Natural killer cell (primary cell): ENCODE data around the gene SLC22A12. TPM values are rescaled to one million over a fixed set of nuclear protein-coding genes. Genes with fewer than 3 reads are reported as not detected.

Experiments used
- ATAC-seq, 3 donors: fragments of 150-1000 bp in 2 of 3; fragments of 200-7000 bp in 1 of 3; cut with Tn5 transposase; 1 replicate in 1 of 3; 2 replicates in 2 of 3; pipeline ENCODE4 v1.10.0; 2021; ENCODE audit warnings: mild to moderate bottlenecking in 2 of 3, moderate library complexity in 2 of 3
- DNase-seq, 2 donors: peaks; one replicate each; pipeline versions ENCODE4 v3.0.0 to v3.0.0-alpha.2; 2013 to 2021; ENCODE audit warnings: mixed read lengths in 1 of 2
- H3K27ac ChIP-seq: one replicate; pipeline ENCODE4 v1.5.1; 2013; ENCODE audit warnings: mild to moderate bottlenecking, low read length
- H3K27me3 ChIP-seq: one replicate; pipeline ENCODE4 v1.6.1; 2013; ENCODE audit warnings: low read length; ENCODE audit not compliant: control insufficient read depth, insufficient read depth
- H3K36me3 ChIP-seq: one replicate; pipeline ENCODE4 v1.6.1; 2013; ENCODE audit warnings: low read length; ENCODE audit not compliant: control insufficient read depth, insufficient read depth
- H3K4me1 ChIP-seq: one replicate; pipeline ENCODE4 v1.6.1; 2013; ENCODE audit warnings: low read length; ENCODE audit not compliant: control insufficient read depth, insufficient read depth
- H3K4me3 ChIP-seq: one replicate; pipeline ENCODE4 v1.5.1; 2013; ENCODE audit warnings: low read length
- H3K9me3 ChIP-seq: one replicate; pipeline ENCODE4 v1.6.1; 2013; ENCODE audit warnings: low read length; ENCODE audit not compliant: control insufficient read depth, insufficient read depth
- H3K27ac Mint-ChIP-seq, 2 donors: one replicate each; pipeline ENCODE4 v1.8.0; 2022; ENCODE audit warnings: mild to moderate bottlenecking in 2 of 2, mixed read lengths in 2 of 2, moderate library complexity in 1 of 2
- H3K27me3 Mint-ChIP-seq, 2 donors: one replicate each; pipeline ENCODE4 v1.8.0; 2022; ENCODE audit warnings: low read depth in 2 of 2, mixed read lengths in 2 of 2
- H3K36me3 Mint-ChIP-seq: one replicate; pipeline ENCODE4 v1.8.0; 2022; ENCODE audit warnings: mixed read lengths
- H3K4me1 Mint-ChIP-seq, 2 donors: one replicate each; pipeline ENCODE4 v1.8.0; 2022; ENCODE audit warnings: mixed read lengths in 2 of 2
- H3K4me3 Mint-ChIP-seq: one replicate; pipeline ENCODE4 v1.8.0; 2022; ENCODE audit warnings: mild to moderate bottlenecking, moderate library complexity, mixed read lengths
- H3K9me3 Mint-ChIP-seq, 2 donors: one replicate each; pipeline ENCODE4 v1.8.0; 2022; ENCODE audit warnings: mixed read lengths in 2 of 2
- WGBS: methylation state at CpG from one replicate; pipeline ENCODE4 v1.1.7; 2013; ENCODE audit warnings: missing lambda C conversion rate; ENCODE audit not compliant: insufficient coverage; 5-methylcytosine and 5-hydroxymethylcytosine counted together
- intact Hi-C: fragments of 100-400 bp; cut with micrococcal nuclease; formaldehyde crosslinking; loops from one replicate; pipeline ENCODE4 v1.14.2; 2022
- total RNA-seq, 4 donors: library from RNA; stranded (reverse); fragments of 120-200 nt in 1 of 4; gene quantifications; one replicate each; pipeline versions ENCODE4 v1.2.3 to v1.2.4, GENCODE V29; 2013 to 2022
- TF ChIP-seq, protein P1 (sequence below): fragments of 200-600 bp; IDR thresholded peaks from one replicate; pipeline ENCODE4 v1.8.0; 2022; ENCODE audit warnings: antibody characterized with exemption

SLC22A12 gene
- total RNA-seq, 3 donors from 2014 or later (not counting 1 experiment from before 2014, with no cell fraction given): not detected

DNA sequence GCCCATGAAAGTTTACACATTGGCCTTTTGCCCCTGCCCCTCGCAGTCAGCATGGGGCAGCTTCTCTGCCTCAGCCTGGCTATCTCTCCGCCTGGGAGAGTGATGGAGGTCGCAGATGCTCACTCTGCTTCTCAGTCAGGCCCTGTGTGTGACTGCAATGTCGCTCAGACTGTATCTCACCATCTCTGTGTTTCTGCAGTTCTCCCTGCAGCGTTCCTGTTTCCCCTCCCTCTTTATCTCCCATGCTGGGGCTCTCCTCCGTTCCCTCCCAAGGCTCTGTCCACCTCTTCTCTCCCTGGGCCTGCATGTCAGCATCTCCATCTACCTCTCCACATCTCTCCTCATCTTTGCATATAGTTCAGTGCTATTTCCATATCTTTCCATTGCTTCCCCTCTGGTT is 38.1 kb downstream of the SLC22A12 start:
- DNase-seq (no peak), ATAC-seq (no peak)
- WGBS: 92% methylated on average over 6 of the region's 6 CpGs
- Histone ChIP-seq H3K9me3 (no peaks in the 10 kb centered on the region), H3K27ac (no peak overlapping the region), H3K4me3 (no peak overlapping the region), H3K27me3 (no peaks in the 10 kb centered on the region), H3K36me3 (no peaks in the 10 kb centered on the region), H3K4me1 (peaks cover 14% of the 10 kb centered on the region)
- intact Hi-C loops: no loop called here
- Mint-ChIP-seq H3K4me3 (no peak overlapping the region), H3K4me1 (peaks cover 11 to 22% of the 10 kb centered on the region in 2 donors), H3K9me3 (no peaks in the 10 kb centered on the region), H3K27ac (no peak overlapping the region), H3K36me3 (no peaks in the 10 kb centered on the region), H3K27me3 (no peaks in the 10 kb centered on the region)
- TF ChIP-seq, protein P1, sequence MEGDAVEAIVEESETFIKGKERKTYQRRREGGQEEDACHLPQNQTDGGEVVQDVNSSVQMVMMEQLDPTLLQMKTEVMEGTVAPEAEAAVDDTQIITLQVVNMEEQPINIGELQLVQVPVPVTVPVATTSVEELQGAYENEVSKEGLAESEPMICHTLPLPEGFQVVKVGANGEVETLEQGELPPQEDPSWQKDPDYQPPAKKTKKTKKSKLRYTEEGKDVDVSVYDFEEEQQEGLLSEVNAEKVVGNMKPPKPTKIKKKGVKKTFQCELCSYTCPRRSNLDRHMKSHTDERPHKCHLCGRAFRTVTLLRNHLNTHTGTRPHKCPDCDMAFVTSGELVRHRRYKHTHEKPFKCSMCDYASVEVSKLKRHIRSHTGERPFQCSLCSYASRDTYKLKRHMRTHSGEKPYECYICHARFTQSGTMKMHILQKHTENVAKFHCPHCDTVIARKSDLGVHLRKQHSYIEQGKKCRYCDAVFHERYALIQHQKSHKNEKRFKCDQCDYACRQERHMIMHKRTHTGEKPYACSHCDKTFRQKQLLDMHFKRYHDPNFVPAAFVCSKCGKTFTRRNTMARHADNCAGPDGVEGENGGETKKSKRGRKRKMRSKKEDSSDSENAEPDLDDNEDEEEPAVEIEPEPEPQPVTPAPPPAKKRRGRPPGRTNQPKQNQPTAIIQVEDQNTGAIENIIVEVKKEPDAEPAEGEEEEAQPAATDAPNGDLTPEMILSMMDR: no peak

DNA sequence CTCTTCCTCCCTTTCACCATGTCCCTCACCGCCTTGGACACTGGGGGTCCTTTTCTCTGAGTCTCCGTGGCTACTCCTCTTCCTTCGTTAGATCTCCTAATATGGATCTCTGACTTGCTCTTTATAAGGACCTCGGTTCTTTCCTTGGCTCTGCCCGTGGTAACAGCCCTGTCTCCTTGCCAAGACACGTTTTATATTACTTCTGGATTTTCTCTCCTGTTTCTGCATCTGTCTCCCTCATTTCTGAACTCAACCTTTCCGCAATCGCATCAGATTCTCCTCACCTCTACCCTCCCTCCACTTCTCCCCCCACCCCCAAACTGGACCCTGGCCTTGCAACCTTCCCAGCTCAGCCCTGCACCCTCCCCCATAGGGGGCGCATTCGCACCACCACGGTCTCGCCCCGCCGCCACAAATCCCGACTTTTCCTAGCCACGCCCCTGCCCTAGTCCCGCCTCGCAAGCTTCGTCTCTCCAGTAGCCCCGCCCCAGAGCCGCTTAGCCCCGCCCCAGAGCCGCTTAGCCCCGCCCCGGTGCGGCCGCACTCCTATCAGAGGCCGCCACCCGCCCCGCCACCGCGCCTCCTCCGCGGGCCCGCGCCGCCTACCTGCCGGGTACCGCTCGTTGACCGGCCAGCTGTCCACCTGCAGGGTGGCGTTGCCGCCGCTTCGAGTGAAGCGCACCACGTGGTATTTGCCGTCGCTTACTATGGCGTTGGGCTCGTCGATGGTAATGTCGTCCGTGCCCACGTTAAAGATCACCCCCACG is 39.0 kb downstream of the SLC22A12 start:
- no peaks in the 10 kb centered on the region for H3K9me3 Mint-ChIP-seq
- peaks cover 20 to 30% of the 10 kb centered on the region in 2 donors for H3K4me1 Mint-ChIP-seq
- DNase-seq: no peak
- no peaks in the 10 kb centered on the region for H3K36me3 ChIP-seq
- intact Hi-C loops: no loop called here
- H3K4me3 Mint-ChIP-seq: no peak overlapping the region
- H3K36me3 Mint-ChIP-seq: no peaks in the 10 kb centered on the region
- no peaks in the 10 kb centered on the region for H3K9me3 ChIP-seq
- H3K27me3 ChIP-seq: no peaks in the 10 kb centered on the region
- ATAC-seq: no peak
- peaks cover 22% of the 10 kb centered on the region for H3K4me1 ChIP-seq
- no peak overlapping the region for H3K27ac Mint-ChIP-seq
- H3K4me3 ChIP-seq: no peak overlapping the region
- H3K27ac ChIP-seq: no peak overlapping the region
- TF ChIP-seq, protein P1: no peak
- WGBS: 89% methylated on average over 56 of the region's 56 CpGs
- no peaks in the 10 kb centered on the region for H3K27me3 Mint-ChIP-seq

DNA sequence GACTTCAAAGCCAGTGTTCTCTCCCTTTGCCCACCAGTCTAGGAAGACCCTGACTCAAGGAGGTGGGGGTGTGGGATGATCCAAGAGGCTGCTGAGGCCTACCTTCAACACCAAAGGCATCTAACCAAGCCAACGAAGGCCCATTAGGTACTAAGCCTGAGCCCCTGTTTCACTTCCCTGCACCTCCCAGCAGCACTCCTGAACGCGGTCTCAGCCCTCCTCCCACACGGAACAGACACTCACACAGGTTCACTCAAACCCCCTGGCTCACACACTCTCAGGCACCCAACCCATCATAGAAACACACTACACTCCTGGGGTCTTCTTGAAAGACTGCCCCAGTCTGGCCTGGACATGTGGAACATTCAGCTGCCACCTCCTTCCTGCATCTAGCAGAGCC is 40.7 kb downstream of the SLC22A12 start:
- Histone ChIP-seq H3K27me3 (no peaks in the 10 kb centered on the region), H3K4me3 (no peak overlapping the region), H3K36me3 (no peaks in the 10 kb centered on the region), H3K9me3 (no peaks in the 10 kb centered on the region), H3K27ac (no peak overlapping the region), H3K4me1 (peaks cover 18% of the 10 kb centered on the region)
- TF ChIP-seq, protein P1: no peak
- ATAC-seq (no peak), DNase-seq (no peak)
- intact Hi-C loops: no loop called here
- H3K4me3 Mint-ChIP-seq: no peak overlapping the region
- no peaks in the 10 kb centered on the region for H3K27me3 Mint-ChIP-seq
- 70% methylated on average over 4 of the region's 4 CpGs for WGBS
- H3K9me3 Mint-ChIP-seq: no peaks in the 10 kb centered on the region
- H3K27ac Mint-ChIP-seq: peak overlapping the region; percentile 20 to 32
- no peaks in the 10 kb centered on the region for H3K36me3 Mint-ChIP-seq
- H3K4me1 Mint-ChIP-seq: peaks cover 29 to 38% of the 10 kb centered on the region in 2 donors

DNA sequence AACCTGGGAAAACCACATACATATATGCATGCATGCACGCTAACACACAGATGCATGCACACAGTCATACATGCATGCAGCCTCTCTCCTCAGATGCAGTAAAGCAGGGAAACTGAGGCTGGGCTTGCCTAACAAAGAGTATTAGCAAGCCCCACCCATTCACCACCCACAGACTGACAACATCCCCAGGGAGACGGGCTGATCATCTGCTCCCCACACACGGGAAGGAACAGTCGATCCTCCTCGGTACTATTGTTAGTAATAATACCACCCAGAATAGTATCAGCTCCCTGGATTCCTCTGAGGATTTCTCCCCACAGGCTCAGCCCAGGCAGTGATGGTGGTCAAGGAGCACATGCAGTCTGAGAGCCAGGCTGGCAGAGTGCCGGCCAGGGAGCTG is 41.2 kb downstream of the SLC22A12 start:
- Histone ChIP-seq H3K27me3 (no peaks in the 10 kb centered on the region), H3K4me3 (no peak overlapping the region), H3K36me3 (no peaks in the 10 kb centered on the region), H3K4me1 (peaks cover 18% of the 10 kb centered on the region), H3K27ac (no peak overlapping the region), H3K9me3 (no peaks in the 10 kb centered on the region)
- H3K27ac Mint-ChIP-seq: peak overlapping the region; percentile 20 to 32
- no peaks in the 10 kb centered on the region for H3K9me3 Mint-ChIP-seq
- no peaks in the 10 kb centered on the region for H3K36me3 Mint-ChIP-seq
- intact Hi-C loops: no loop called here
- WGBS: 84% methylated on average over 6 of the region's 6 CpGs
- no peak overlapping the region for H3K4me3 Mint-ChIP-seq
- DNase-seq: no peak
- H3K4me1 Mint-ChIP-seq: peaks cover 29 to 37% of the 10 kb centered on the region in 2 donors
- ATAC-seq: no peak
- TF ChIP-seq, protein P1: no peak
- no peaks in the 10 kb centered on the region for H3K27me3 Mint-ChIP-seq
